NCI-H2171 (cell line): ENCODE measurements around the gene TNFRSF21.

Experiments
- DNase-seq: peaks from one replicate; lab custom pipeline; 2025; lab: John Stamatoyannopoulos, UW

The TNFRSF21 gene

DNA sequence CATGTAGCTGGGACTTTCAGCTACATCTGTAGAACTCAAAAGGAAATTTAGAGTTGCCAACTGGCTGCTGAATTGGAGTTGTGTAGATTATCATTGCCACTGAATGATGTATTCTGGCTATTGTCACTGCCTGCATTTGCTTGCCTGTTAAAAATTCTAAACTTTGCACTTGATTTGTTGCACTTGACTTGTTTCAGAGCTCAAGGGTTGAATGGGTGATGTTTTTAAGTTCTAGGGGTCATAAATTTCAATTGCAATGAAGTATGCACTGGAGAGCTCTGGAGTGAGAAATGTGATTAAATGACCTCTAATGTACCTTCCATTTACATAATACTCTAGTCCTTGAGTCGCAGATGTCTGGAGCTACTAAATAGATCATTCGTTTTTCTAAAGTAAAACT lies 102.4 kb downstream of the TNFRSF21 start:
- no peak for DNase-seq

DNA sequence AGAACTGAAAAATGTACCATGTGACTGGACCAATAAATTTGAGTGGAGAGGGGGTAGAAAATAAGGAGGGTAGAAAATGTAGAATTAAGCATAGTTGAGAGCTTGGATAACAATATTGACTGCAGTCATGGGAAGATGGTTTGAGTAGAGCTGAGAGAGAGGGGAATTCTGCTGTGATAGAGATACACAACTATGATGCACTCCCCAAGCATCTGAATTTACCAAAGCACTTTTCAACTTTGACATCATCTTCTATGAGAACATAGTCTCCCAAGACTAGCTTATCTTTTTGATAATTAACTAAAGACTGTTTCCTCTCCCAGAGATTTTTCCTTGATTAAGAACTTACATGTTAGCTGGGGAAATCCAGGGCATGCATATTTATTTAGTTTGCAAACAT lies 103.1 kb downstream of the TNFRSF21 start:
- DNase-seq = no peak

DNA sequence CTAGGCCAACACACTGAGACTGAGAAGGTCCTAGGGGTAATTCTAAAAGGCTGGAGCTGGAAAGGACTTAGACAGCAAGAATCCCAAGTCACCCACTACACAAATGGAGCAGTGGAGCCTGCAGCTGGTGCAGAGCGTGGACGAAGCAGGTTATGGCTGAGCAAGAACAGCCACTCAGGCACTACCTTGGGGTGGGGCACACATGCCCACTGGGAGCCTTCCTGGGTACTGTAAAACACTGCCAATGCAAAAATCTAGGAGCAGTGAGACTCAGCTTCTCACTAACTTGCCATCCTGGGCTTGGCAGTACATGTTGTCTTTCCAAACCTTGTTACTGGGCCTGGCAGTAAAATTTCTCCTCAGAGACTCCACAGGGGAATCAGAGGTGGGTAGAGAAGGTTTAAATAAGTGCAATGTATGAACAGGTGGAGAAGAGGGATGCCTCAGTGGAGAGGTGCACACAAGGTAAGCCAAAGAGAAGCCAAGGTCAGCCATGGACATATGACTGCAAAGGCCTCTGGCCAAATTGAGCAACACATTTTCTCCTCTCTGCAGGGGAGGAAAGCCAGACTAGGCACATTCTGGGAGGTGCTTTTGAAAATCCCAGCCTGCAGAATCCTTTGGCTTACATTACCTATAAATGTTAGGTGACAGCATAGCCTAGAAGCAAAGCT lies 105.6 kb downstream of the TNFRSF21 start:
- no peak for DNase-seq

DNA sequence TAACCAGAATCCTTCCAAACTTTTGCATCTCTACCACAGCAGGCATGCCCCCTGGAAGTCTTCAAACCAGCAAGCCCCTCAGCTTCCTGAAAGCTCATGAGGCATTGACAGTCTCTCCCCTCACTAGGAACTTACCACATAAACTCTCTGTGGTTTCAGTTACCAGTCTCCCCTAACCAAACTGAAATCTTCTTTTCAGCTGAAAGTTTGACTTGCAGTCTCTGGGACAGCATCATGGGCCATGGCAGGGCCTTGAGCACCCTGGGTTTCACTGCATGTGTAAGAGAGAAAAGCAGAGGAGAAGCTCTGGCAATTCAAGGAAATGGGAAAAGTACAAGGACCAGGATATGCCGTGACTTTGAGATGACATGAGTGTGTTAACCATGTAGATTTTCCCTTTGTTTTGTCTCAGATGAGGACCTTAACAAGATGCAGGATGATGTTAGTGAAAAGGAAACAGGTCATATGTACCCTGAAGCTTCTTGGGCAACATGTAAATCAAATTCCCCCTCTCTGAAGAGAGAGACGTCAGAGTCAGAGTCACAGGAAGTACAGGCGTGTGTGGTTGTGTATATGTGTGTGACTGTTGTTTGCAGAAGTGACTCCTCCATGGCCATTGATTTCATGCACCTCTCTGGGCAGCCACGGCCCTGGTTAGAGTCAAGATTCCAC lies 106.3 kb downstream of the TNFRSF21 start:
- DNase-seq = no peak

DNA sequence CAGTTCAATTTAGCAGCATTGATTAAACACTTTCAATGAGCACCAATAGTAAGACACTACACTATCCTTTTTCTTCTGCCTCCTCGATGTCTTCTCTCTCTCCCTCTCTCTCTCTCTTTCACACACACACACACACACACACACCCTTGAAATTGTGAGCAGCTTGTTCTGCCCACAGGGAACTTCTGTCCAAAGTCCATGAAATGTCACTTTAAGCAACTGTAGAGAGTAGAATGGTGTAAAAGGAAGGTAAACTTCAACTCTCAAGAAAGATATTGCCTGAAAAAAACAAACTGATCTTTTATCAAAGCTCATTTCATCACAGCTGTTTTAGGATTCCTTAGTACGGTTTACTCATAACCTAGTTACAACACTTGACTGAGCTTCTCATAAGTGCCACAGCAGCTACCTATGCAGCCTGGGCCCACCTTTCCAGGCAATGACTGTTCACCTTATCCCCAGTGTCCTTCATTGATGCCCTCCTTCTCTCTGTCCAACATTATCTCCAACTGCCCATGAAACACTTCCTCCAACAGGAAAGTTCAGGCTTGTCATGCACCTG lies 107.0 kb downstream of the TNFRSF21 start:
- DNase-seq = no peak

DNA sequence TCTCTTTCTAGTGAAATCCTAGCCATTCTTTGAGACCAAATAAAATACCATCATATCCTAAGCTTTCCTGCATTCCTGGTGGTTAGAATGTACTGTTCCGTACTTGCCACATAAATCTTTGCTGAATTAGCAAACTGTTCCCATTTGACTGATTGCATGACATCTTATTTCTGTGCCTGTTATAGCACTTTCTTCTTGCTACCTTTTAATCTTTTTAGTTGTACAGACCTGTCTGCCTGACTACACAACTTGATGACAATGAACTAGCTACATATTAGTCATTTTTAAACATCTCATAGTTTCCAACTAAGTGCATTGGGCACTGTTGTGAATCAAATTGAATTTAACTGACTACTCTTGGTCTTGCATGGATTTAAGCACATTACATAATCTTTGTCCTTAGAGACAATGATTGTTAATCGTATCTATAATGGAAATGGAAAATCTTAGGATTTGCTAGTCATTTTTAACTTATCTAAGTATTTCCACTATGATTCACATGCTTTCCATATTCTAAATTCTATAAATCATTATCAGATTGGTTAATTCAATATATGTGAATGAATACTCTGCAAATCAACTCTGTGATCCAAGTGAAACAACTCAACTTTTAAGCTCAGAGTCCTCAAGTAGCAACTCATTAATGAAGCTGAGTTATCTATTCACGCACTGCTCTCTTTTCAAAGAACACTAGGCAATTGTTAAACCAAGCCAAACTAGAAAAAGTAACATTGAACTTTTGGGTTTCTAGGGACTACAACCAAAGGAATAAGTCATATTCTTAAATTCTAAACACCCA lies 109.0 kb downstream of the TNFRSF21 start:
- no peak for DNase-seq

DNA sequence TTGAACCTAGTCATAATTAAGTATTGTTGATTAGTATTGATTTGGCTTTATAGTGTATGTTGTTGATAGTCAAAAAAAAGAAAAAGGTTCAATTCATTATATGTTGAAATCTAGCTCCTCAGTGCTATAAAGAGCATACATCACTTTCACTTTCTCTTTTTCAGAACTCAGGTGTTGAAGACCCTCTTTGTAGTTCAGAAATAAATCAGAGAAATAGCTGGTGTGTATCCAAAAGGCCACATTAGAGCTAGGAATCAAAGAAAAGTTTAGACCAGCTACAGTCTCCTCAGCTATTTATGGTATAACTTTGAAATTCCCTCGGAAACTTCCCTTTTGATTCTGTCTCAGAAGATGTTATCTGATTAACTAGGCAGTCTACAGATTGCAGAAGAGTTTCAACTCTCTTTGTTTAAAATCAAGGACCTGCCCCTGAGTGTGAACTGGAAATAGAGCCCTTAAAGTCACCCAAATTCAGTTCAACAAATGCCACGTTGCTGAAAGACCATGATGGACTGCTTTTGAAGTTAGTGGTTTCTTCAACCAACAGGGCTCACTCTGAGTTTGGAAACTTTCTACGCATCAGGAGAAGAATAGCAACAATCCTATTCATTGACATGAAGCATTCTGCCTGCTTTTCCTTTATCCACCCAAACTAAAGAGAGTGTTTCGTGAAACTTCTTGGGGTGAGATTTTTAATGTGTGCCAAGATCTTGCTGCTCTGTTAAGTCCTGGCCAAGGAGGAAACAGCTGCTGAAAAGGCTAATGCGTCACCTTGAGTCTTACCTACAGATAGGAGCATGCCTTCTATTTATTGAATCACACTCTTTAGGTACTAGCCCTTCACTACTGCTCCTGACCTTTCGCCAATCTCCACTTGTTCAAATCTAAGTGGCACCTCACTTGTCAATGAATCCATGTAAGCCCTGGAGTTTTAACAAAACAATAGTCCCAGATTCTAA lies 111.7 kb downstream of the TNFRSF21 start:
- no peak for DNase-seq

DNA sequence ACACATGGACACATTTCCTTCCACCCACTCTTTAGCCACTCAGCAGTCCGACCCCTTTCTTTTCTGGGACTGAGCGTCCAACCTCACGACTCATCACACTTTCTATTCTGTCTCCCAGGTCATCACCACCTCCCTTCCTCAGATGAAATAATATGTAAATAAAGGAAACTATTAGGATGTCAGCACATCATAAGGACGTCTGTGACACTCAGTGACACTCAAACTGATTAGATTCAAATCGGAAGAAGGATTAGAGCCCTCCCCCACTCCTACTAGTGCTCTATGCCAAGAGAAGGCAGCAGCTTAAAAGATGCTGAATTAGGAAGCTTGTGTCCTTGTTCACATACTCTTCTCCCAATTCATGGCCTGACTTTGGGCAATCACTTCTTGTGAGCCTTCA lies 113.6 kb downstream of the TNFRSF21 start:
- DNase-seq = no peak

DNA sequence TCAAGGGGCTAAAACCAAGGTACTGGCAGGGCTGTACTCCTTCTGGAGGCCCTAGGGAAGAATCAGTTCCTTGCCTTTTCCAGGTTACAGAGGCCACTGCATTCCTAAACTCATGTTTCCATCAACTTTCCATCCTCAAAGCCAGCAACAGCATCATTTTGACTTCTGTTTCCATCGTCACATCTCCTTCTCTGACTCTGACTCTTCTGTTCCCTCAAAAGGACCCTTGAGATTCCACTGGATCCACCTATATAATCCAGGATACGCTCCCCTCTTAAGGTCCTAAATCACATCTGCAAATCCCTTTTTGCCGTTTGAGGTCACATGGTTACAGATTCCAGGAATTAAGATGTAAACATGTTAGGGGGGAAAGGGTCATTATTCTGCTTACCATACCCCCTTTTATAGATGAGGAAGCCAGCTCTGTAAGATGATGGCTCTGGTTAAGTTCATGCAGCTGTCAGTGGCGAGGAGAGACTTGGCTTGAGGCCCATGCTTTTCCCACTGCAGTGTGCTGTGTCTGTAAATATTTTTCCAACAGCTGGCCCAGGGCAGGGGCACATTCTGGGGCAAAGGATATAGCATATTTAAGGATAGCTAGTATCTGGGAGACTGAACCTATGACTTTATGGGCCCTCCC lies 114.6 kb downstream of the TNFRSF21 start:
- DNase-seq = no peak

DNA sequence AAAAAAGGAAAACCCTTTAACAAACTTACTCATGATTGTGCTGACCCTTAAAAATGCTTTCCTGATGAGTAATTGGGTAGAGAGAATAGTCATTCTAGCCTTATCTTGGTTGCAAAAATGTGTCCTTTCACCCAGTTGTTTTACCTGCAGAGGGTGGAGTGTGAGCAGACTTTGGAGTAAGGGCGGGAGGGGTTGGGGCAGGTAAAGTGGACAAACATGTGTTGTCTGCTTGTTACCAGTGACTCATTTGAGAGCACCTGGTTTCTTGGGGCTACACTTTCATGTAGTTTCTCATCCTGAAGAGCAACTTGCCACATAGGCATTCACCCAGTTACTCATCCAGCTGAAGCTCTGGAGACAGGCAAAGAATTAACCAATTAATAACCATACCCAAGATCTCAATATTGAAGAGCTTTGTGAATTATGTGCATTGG lies 121.1 kb downstream of the TNFRSF21 start:
- no peak for DNase-seq

DNA sequence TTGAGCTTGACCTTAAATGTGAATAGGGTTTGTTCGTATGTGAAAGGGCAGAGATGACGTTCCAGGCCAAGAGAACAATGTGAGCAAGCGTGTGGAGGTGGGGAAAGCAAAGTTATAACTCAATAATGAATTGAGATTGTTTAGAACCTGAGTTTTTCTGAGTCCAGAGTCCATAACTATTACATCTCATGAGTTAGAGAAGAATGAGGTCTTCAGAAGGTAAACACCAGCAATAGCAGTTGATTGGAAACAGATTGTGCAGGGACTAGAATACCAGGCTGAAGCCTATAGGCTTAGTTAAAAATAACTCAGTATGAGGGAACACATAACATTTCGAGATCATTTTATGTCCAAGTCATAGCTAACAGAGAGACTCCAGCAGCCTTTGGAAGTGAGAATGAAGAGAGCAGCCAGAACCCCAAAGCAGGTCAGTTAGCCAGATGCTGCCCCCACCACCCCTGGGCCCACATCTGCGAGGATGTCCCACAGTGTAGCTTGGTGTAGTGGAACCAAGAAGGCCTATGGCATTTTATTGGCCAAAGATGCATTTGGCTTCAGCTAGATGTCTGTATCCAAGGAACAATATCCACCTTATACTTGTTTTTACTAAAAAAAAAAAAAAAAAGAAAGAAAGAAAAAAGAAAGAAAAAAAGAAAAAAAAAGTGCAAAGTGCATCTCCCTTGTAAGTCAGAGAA lies 121.7 kb downstream of the TNFRSF21 start:
- no peak for DNase-seq

DNA sequence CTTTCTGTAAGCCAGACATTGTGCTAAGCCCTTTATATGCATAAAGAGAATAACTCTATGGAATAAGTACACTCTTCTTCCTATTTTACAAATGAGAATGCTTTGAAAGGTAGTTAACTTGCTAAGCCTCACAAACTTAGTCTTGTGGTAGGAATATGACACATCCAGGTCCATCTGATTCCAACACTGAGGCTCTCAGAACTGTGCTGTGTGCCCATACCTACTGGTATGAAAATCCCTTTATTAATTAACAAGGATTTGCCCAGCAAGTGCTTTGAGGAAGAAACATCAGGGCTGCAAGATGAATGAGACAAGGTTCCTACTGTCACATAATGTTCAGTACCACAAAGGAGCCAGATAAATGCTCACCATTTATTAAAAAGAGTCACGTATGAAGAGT lies 122.6 kb downstream of the TNFRSF21 start:
- DNase-seq = no peak

DNA sequence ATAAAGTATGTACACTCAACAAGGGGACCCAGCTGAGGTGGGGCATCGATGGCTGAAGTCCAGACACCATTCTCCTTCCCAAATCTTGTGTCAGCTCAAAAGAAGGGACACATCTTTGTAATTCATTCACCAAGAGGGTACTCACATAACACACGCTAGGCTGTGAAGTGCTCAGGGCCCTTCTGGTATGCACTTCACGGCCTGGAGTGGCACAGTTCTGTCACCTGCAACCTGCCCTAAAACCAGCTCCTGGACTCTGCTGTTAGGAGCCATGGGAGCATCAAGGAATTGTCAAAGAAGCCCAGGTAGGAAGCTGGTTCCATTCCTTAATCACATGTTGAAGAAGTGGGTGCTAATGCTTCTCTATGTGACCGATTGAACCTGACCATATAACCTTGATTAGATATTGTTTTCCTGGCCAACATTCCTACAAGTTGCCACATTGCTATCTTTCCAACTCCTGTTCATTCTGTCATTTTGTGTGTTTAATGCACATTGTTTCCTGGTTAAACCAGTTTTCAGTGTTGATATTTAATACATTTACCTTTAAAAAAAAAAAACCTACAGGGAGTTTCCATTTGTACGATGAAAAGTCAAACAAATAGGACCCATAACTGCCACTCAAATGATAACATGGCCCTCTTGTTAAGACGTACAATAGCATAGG lies 127.3 kb downstream of the TNFRSF21 start:
- DNase-seq = no peak

DNA sequence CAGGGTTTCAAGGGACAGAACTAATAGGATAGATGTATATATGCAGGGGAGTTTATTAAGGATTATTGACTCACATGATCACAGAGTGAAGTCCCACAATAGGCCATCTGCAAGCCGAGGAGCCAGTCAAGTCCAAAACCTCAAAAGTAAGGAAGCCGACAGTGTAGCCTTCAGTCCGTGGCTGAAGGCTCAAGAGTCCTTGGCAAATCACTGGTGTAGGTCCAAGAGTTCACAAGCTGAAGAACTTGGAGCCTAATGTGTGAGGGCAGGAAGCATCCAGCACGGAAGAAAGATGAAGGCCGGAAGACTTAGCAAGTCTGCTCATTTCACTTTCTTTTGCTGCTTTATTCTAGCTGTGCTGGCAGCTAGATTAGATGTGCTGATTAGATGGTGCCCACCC lies 128.0 kb downstream of the TNFRSF21 start:
- no peak for DNase-seq
